ENCODE data around the gene SLC1A6.

Gene SLC1A6

GRCh38 chr19:14916848-14917247 lies 62.8 kb downstream of the SLC1A6 start:
- Histone ChIP-seq H3K27ac (ENCODE audit: low read depth, low read length) (no peak overlapping the region), H3K27me3 (ENCODE audit: insufficient read depth, low read length) (peaks cover 17% of the 10 kb centered on the region), H3K4me3 (ENCODE audit: low read depth, low read length) (no peak overlapping the region), H2AFZ (ENCODE audit: low read length, unreplicated experiment) (no peak overlapping the region), H3K36me3 (ENCODE audit: insufficient read depth, low read length) (no peaks in the 10 kb centered on the region), H3K4me1 (ENCODE audit: control insufficient read depth, insufficient read depth, low read length, unreplicated experiment) (no peaks in the 10 kb centered on the region), H3K79me2 (ENCODE audit: control insufficient read depth, insufficient read depth, low read length, unreplicated experiment) (no peaks in the 10 kb centered on the region)

DNA sequence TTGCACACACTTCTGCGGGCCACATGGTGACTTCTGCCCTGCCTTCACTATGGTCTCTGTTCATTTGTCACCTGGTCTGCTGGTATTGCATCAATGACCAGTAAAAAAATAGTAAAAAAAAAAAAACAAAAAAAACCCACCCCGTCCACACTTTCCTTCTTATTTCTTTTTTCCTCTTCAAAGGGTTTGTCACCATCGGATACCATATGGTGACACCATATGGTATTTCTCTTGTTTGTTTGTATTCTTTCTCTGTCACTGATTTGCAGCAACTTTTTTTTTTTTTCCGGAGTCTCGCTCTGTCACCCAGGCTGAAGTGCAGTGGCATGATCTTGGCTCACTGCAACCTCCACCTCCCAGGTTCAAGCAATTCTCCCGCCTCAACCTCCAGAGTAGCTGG lies 64.5 kb downstream of the SLC1A6 start:
- H3K27me3 ChIP-seq (ENCODE audit: insufficient read depth, low read length): peaks cover 17% of the 10 kb centered on the region; the same call in 1 of the 2 replicates
- H3K4me1 ChIP-seq (ENCODE audit: control insufficient read depth, insufficient read depth, low read length, unreplicated experiment): no peaks in the 10 kb centered on the region
- no peak overlapping the region for H3K27ac ChIP-seq (ENCODE audit: low read depth, low read length)
- no peaks in the 10 kb centered on the region for H3K79me2 ChIP-seq (ENCODE audit: control insufficient read depth, insufficient read depth, low read length, unreplicated experiment)
- H3K4me3 ChIP-seq (ENCODE audit: low read depth, low read length): no peak overlapping the region
- H2AFZ ChIP-seq (ENCODE audit: low read length, unreplicated experiment): no peak overlapping the region
- H3K36me3 ChIP-seq (ENCODE audit: insufficient read depth, low read length): no peaks in the 10 kb centered on the region

GRCh38 chr19:14906711-14907110 lies 73.0 kb downstream of the SLC1A6 start:
- no peaks in the 10 kb centered on the region for H3K36me3 ChIP-seq (ENCODE audit: insufficient read depth, low read length)
- H3K4me1 ChIP-seq (ENCODE audit: control insufficient read depth, insufficient read depth, low read length, unreplicated experiment): no peaks in the 10 kb centered on the region
- H3K4me3 ChIP-seq (ENCODE audit: low read depth, low read length): no peak overlapping the region
- peaks cover 27% of the 10 kb centered on the region for H3K27me3 ChIP-seq (ENCODE audit: insufficient read depth, low read length)
- no peak overlapping the region for H3K27ac ChIP-seq (ENCODE audit: low read depth, low read length)
- no peaks in the 10 kb centered on the region for H3K79me2 ChIP-seq (ENCODE audit: control insufficient read depth, insufficient read depth, low read length, unreplicated experiment)
- H2AFZ ChIP-seq (ENCODE audit: low read length, unreplicated experiment): no peak overlapping the region

- no peaks in the 10 kb centered on the region for H3K4me1 ChIP-seq (ENCODE audit: control insufficient read depth, insufficient read depth, low read length, unreplicated experiment)
- H3K27ac ChIP-seq (ENCODE audit: low read depth, low read length): no peak overlapping the region
- no peak overlapping the region for H2AFZ ChIP-seq (ENCODE audit: low read length, unreplicated experiment)
- no peaks in the 10 kb centered on the region for H3K36me3 ChIP-seq (ENCODE audit: insufficient read depth, low read length)
- H3K79me2 ChIP-seq (ENCODE audit: control insufficient read depth, insufficient read depth, low read length, unreplicated experiment): no peaks in the 10 kb centered on the region
- H3K27me3 ChIP-seq (ENCODE audit: insufficient read depth, low read length): peaks cover 40% of the 10 kb centered on the region
- no peak overlapping the region for H3K4me3 ChIP-seq (ENCODE audit: low read depth, low read length)
These were observed 77.9 kb downstream of the SLC1A6 start for GRCh38 chr19:14901675-14902260.

Data from ACC112 (cell line).